ENCODE results near the gene PAFAH2. TPM values are rescaled to one million over a fixed set of nuclear protein-coding genes. Genes with fewer than 3 reads are reported as not detected.

PAFAH2 gene
- total RNA-seq, 2 donors from 2014 or later: 14.2 to 20.0 TPM

- ATAC-seq: no peak
- no peak overlapping the region for H3K4me3 Mint-ChIP-seq
- DNase-seq (ENCODE audit: low spot score): no peak
- H3K36me3 Mint-ChIP-seq: no peaks in the 10 kb centered on the region
- H3K9me3 Mint-ChIP-seq: no peaks in the 10 kb centered on the region
- H3K27ac Mint-ChIP-seq: no peak overlapping the region
- H3K4me1 Mint-ChIP-seq (ENCODE audit: low read depth in 2 of 2): peaks cover 3 to 4% of the 10 kb centered on the region in 2 donors
- H3K27me3 Mint-ChIP-seq: peaks cover 0 to 4% of the 10 kb centered on the region in 2 donors
Measured at GRCh38 chr1:26014179-26014578, 16.3 kb upstream of the PAFAH2 start.

- Mint-ChIP-seq H3K36me3 (no peaks in the 10 kb centered on the region), H3K27me3 (peaks cover 0 to 4% of the 10 kb centered on the region in 2 donors), H3K4me1 (ENCODE audit: low read depth in 2 of 2) (peaks cover 3 to 4% of the 10 kb centered on the region in 2 donors), H3K27ac (no peak overlapping the region), H3K9me3 (no peaks in the 10 kb centered on the region), H3K4me3 (no peak overlapping the region)
- ATAC-seq: no peak
- DNase-seq (ENCODE audit: low spot score): no peak
Measured at GRCh38 chr1:26012864-26013263, 15.0 kb upstream of the PAFAH2 start.

- Mint-ChIP-seq H3K9me3 (no peaks in the 10 kb centered on the region), H3K36me3 (no peaks in the 10 kb centered on the region), H3K4me1 (ENCODE audit: low read depth in 2 of 2) (peaks cover 3 to 4% of the 10 kb centered on the region in 2 donors), H3K4me3 (no peak overlapping the region), H3K27me3 (peaks cover 0 to 7% of the 10 kb centered on the region in 2 donors), H3K27ac (no peak overlapping the region)
- ATAC-seq: no peak
- no peak for DNase-seq (ENCODE audit: low spot score)
Measured at GRCh38 chr1:26010825-26011224, 13.0 kb upstream of the PAFAH2 start.

- Mint-ChIP-seq H3K27ac (no peak overlapping the region), H3K4me1 (ENCODE audit: low read depth in 2 of 2) (peaks cover 3 to 4% of the 10 kb centered on the region in 2 donors), H3K9me3 (no peaks in the 10 kb centered on the region), H3K4me3 (no peak overlapping the region), H3K27me3 (peaks cover 0 to 7% of the 10 kb centered on the region in 2 donors), H3K36me3 (no peaks in the 10 kb centered on the region)
- no peak for ATAC-seq
- DNase-seq (ENCODE audit: low spot score): no peak
Measured at GRCh38 chr1:26009796-26010447, 12.1 kb upstream of the PAFAH2 start.

- Mint-ChIP-seq H3K27me3 (peaks cover 7 to 9% of the 10 kb centered on the region in 2 donors), H3K4me3 (no peak overlapping the region), H3K9me3 (no peaks in the 10 kb centered on the region), H3K27ac (no peak overlapping the region), H3K36me3 (no peaks in the 10 kb centered on the region), H3K4me1 (ENCODE audit: low read depth in 2 of 2) (peaks cover 3 to 4% of the 10 kb centered on the region in 2 donors)
- ATAC-seq (no peak), DNase-seq (ENCODE audit: low spot score) (no peak)
Measured at GRCh38 chr1:26006710-26007109, 8.8 kb upstream of the PAFAH2 start.

GRCh38 chr1:26005434-26006105 lies 7.7 kb upstream of the PAFAH2 start:
- no peaks in the 10 kb centered on the region for H3K36me3 Mint-ChIP-seq
- H3K27ac Mint-ChIP-seq: no peak overlapping the region
- ATAC-seq: no peak
- H3K9me3 Mint-ChIP-seq: no peaks in the 10 kb centered on the region
- no peak for DNase-seq (ENCODE audit: low spot score)
- peaks cover 3 to 4% of the 10 kb centered on the region in 2 donors for H3K4me1 Mint-ChIP-seq (ENCODE audit: low read depth in 2 of 2)
- no peak overlapping the region for H3K4me3 Mint-ChIP-seq
- H3K27me3 Mint-ChIP-seq: peaks cover 7 to 9% of the 10 kb centered on the region in 2 donors

- no peak for DNase-seq (ENCODE audit: low spot score)
- ATAC-seq: no peak
- Mint-ChIP-seq H3K4me1 (ENCODE audit: low read depth in 2 of 2) (no peaks in the 10 kb centered on the region), H3K9me3 (no peaks in the 10 kb centered on the region), H3K4me3 (no peak overlapping the region), H3K36me3 (no peaks in the 10 kb centered on the region), H3K27ac (no peak overlapping the region), H3K27me3 (peaks cover 5 to 7% of the 10 kb centered on the region in 2 donors)
Measured at GRCh38 chr1:26003756-26004155, 5.9 kb upstream of the PAFAH2 start.

GRCh38 chr1:26003262-26003661 lies 5.4 kb upstream of the PAFAH2 start:
- DNase-seq (ENCODE audit: low spot score) (no peak), ATAC-seq (no peak)
- Mint-ChIP-seq H3K27ac (no peak overlapping the region), H3K4me3 (no peak overlapping the region), H3K36me3 (no peaks in the 10 kb centered on the region), H3K27me3 (peaks cover 5 to 7% of the 10 kb centered on the region in 2 donors), H3K9me3 (no peaks in the 10 kb centered on the region), H3K4me1 (ENCODE audit: low read depth in 2 of 2) (peaks cover 3 to 4% of the 10 kb centered on the region in 2 donors)

GRCh38 chr1:25999041-25999800 lies 1.4 kb upstream of the PAFAH2 start:
- peak overlapping the region in 1 of 2 donors; percentile 3 for H3K27ac Mint-ChIP-seq
- no peak for ATAC-seq
- no peaks in the 10 kb centered on the region for H3K36me3 Mint-ChIP-seq

GRCh38 chr1:25996966-25997827 lies 666 bp downstream of the PAFAH2 start:
- Mint-ChIP-seq H3K27me3 (no peaks in the 10 kb centered on the region), H3K9me3 (no peaks in the 10 kb centered on the region), H3K27ac (peak overlapping the region; percentile 99 to 100), H3K4me3 (peak overlapping the region; percentile 100), H3K36me3 (no peaks in the 10 kb centered on the region), H3K4me1 (ENCODE audit: low read depth in 2 of 2) (peaks cover 28 to 40% of the 10 kb centered on the region in 2 donors)
- peak; percentile 69 for DNase-seq (ENCODE audit: low spot score)
- ATAC-seq: peak; percentile 28 to 52

More at GRCh38 chr1:25999041-25999800, 1.4 kb upstream of the PAFAH2 start:
- H3K4me3 Mint-ChIP-seq: peak overlapping the region; percentile 100
- DNase-seq (ENCODE audit: low spot score): no peak
- H3K4me1 Mint-ChIP-seq (ENCODE audit: low read depth in 2 of 2): peaks cover 16 to 22% of the 10 kb centered on the region in 2 donors
- H3K9me3 Mint-ChIP-seq: no peaks in the 10 kb centered on the region
- peaks cover 0 to 2% of the 10 kb centered on the region in 2 donors for H3K27me3 Mint-ChIP-seq

GRCh38 chr1:25994402-25995150 lies 3.3 kb downstream of the PAFAH2 start:
- H3K9me3 Mint-ChIP-seq: no peaks in the 10 kb centered on the region
- peaks cover 47 to 60% of the 10 kb centered on the region in 2 donors for H3K4me1 Mint-ChIP-seq (ENCODE audit: low read depth in 2 of 2)
- H3K27me3 Mint-ChIP-seq: no peaks in the 10 kb centered on the region
- no peak overlapping the region for H3K27ac Mint-ChIP-seq
- no peaks in the 10 kb centered on the region for H3K36me3 Mint-ChIP-seq
- no peak overlapping the region for H3K4me3 Mint-ChIP-seq
- DNase-seq (ENCODE audit: low spot score) (no peak), ATAC-seq (no peak)

GRCh38 chr1:25993197-25993951 lies 4.5 kb downstream of the PAFAH2 start:
- no peak overlapping the region for H3K4me3 Mint-ChIP-seq
- H3K36me3 Mint-ChIP-seq: no peaks in the 10 kb centered on the region
- H3K9me3 Mint-ChIP-seq: no peaks in the 10 kb centered on the region
- no peaks in the 10 kb centered on the region for H3K27me3 Mint-ChIP-seq
- peak overlapping the region; percentile 10 to 85 for H3K27ac Mint-ChIP-seq
- DNase-seq (ENCODE audit: low spot score) (no peak), ATAC-seq (no peak)
- H3K4me1 Mint-ChIP-seq (ENCODE audit: low read depth in 2 of 2): peaks cover 54 to 65% of the 10 kb centered on the region in 2 donors

Measured in natural killer cell treated with Interleukin-12 subunit alpha and Interleukin-12 subunit beta and Interleukin-15 and Interleukin-18, amount 100 ng/mL, for 72 hours (primary cell).